Thyroid gland (tissue), 4 donors: ENCODE measurements around the gene SPPL2C.

Experiments used
- POLR2A ChIP-seq, 2 donors: fragments of 450-650 bp; IDR thresholded peaks; one replicate each; pipeline ENCODE4 v1.6.1; 2017; ENCODE audit warnings: antibody characterized with exemption in 2 of 2, mild to moderate bottlenecking in 2 of 2, moderate library complexity in 1 of 2
- TF ChIP-seq, protein P1 (sequence below), 6 experiments: fragments of 200-600 bp in 3 of 6; fragments of 450-650 bp in 3 of 6; sonication (generic) in 3 of 6; IDR thresholded peaks; one replicate each; pipeline ENCODE4 v1.5.1; 2016 to 2019; ENCODE audit warnings: antibody characterized with exemption in 6 of 6, mild to moderate bottlenecking in 2 of 6, inconsistent platforms in 1 of 6, moderate library complexity in 1 of 6

DNA sequence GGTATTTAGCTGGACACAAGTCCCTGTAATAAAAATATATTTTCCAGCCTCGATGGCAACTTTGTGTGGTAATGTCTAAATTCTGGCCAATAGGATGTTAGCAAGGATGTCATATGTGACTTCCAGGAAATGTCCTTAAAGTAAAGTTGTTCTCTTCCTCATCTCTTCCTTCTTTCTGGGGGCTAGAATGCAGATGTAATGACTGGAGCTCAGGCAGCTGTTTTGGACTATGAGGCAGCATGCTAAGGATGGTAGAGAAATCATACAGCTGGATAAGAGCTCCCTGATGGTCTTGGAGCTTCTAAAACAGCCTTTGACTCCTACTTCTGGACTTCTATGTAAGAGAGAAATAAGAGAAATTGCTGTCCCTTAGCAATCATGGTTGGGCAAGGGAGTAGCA lies 32.8 kb downstream of the SPPL2C start:
- TF ChIP-seq, protein P1, sequence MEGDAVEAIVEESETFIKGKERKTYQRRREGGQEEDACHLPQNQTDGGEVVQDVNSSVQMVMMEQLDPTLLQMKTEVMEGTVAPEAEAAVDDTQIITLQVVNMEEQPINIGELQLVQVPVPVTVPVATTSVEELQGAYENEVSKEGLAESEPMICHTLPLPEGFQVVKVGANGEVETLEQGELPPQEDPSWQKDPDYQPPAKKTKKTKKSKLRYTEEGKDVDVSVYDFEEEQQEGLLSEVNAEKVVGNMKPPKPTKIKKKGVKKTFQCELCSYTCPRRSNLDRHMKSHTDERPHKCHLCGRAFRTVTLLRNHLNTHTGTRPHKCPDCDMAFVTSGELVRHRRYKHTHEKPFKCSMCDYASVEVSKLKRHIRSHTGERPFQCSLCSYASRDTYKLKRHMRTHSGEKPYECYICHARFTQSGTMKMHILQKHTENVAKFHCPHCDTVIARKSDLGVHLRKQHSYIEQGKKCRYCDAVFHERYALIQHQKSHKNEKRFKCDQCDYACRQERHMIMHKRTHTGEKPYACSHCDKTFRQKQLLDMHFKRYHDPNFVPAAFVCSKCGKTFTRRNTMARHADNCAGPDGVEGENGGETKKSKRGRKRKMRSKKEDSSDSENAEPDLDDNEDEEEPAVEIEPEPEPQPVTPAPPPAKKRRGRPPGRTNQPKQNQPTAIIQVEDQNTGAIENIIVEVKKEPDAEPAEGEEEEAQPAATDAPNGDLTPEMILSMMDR (IDR thresholded peaks at IDR 0.05): no peak
- no peak for TF ChIP-seq POLR2A (IDR thresholded peaks at IDR 0.05)
